HepG2 (cell line): ENCODE results near the gene C19orf33. TPM values are rescaled to one million over a fixed set of nuclear protein-coding genes. Genes with fewer than 3 reads are reported as not detected.

ENCODE experiments used
- AKNA ChIP-seq: sonication (generic); formaldehyde crosslinking; IDR thresholded peaks from 2 replicates; pipeline ENCODE4 v1.4.0; 2020; ENCODE audit warnings: missing genetic modification reagents, borderline replicate concordance
- GATA4 ChIP-seq: sonication (generic); IDR thresholded peaks from 2 replicates; pipeline ENCODE4 v1.6.1; 2016; ENCODE audit warnings: antibody characterized with exemption, low read depth, borderline replicate concordance
- HBP1 ChIP-seq: IDR thresholded peaks from 2 replicates; pipeline ENCODE4 v1.6.1; 2016; ENCODE audit warnings: low read depth, control low read depth
- MAFF ChIP-seq: IDR thresholded peaks from 2 replicates; pipeline ENCODE4 v1.6.1; 2011; ENCODE audit warnings: low read depth, low read length, improper control_type of control experiment
- NFAT5 ChIP-seq: sonication (generic); formaldehyde crosslinking; IDR thresholded peaks from 2 replicates; pipeline ENCODE4 v1.4.0; 2020; ENCODE audit warnings: missing genetic modification reagents
- ZBTB37 ChIP-seq: sonication (generic); formaldehyde crosslinking; IDR thresholded peaks from 2 replicates; pipeline ENCODE4 v1.4.0; 2020; ENCODE audit warnings: mild to moderate bottlenecking, missing genetic modification reagents
- ZEB1 ChIP-seq: IDR thresholded peaks from 2 replicates; pipeline ENCODE4 v1.6.1; 2012; ENCODE audit warnings: mild to moderate bottlenecking, low read depth, inconsistent platforms; ENCODE audit not compliant: insufficient replicate concordance
- ZNF235 ChIP-seq: sonication (generic); formaldehyde crosslinking; IDR thresholded peaks from 2 replicates; pipeline ENCODE4 v1.8.1; 2023; ENCODE audit warnings: mild to moderate bottlenecking, missing genetic modification reagents, borderline replicate concordance
- ZNF280B ChIP-seq: sonication (generic); formaldehyde crosslinking; IDR thresholded peaks from 2 replicates; pipeline ENCODE4 v1.5.0; 2020; ENCODE audit warnings: missing genetic modification reagents, mild to moderate bottlenecking, borderline replicate concordance
- ZNF362 ChIP-seq: sonication (generic); formaldehyde crosslinking; IDR thresholded peaks from 2 replicates; pipeline ENCODE4 v1.4.0; 2020; ENCODE audit warnings: missing genetic modification reagents, mild to moderate bottlenecking, borderline replicate concordance
- ZNF367 ChIP-seq: sonication (generic); formaldehyde crosslinking; IDR thresholded peaks from 2 replicates; pipeline ENCODE4 v1.4.0; 2020; ENCODE audit warnings: missing genetic modification reagents, borderline replicate concordance
- ZNF841 ChIP-seq: sonication (generic); formaldehyde crosslinking; IDR thresholded peaks from 2 replicates; pipeline ENCODE4 v1.8.1; 2023; ENCODE audit warnings: missing genetic modification reagents, borderline replicate concordance
- polyA plus RNA-seq, 8 experiments: library from polyadenylated mRNA; depleted of rRNA in 3 of 8; stranded (reverse) in 7 of 8; unstranded in 1 of 8; fragments of >200 nt; fragmentation: Illumina TruSeq in 4 of 8; extraction: Trizol in 4 of 8; gene quantifications; 2 replicates each; pipeline versions ENCODE4 v1.2.1 to v1.2.3, GENCODE V29; 2011 to 2016; ENCODE audit warnings: low read depth in 4 of 8, missing spikeins in 1 of 8, mixed read lengths in 1 of 8; ENCODE audit not compliant: insufficient read depth in 1 of 8
- total RNA-seq, 5 experiments: library from RNA; depleted of rRNA; stranded (reverse); fragments of >200 nt; fragmentation: Illumina TruSeq; extraction: Trizol; gene quantifications; 2 replicates each; pipeline ENCODE4 v1.2.3, GENCODE V29; 2016; ENCODE audit warnings: low read depth in 1 of 5

The C19orf33 gene
- total and polyA plus RNA-seq, 2 of the 13 experiments (the other 11 are each of a cell fraction or from before 2014, with no cell fraction given) = 2.5 to 3.3 TPM

GRCh38 chr19:38266981-38267597 lies 37.0 kb upstream of the C19orf33 start (continued):
- TF ChIP-seq ZNF280B (CRISPR knock-in tag) = no peak
- no peak for TF ChIP-seq HBP1 (CRISPR knock-in tag)
- peak; percentile 75 for TF ChIP-seq ZNF362 (CRISPR knock-in tag)
- no peak for TF ChIP-seq ZEB1
- no peak for TF ChIP-seq GATA4
- no peak for TF ChIP-seq NFAT5 (CRISPR knock-in tag)
- TF ChIP-seq ZNF235 (CRISPR knock-in tag) = no peak
- TF ChIP-seq AKNA (CRISPR knock-in tag) = no peak
- no peak for TF ChIP-seq ZNF367 (CRISPR knock-in tag)
- TF ChIP-seq ZBTB37 (CRISPR knock-in tag) = no peak
- TF ChIP-seq ZNF841 = no peak
- no peak for TF ChIP-seq MAFF
